Measurements from ENCODE around the gene VPREB1.
A peak's percentile ranks its signal among the peaks of the same experiment; 100 is the strongest.
"Not testable (repeated sequence)": the region's sequence is repeated elsewhere in the genome, so short reads cannot be mapped to it uniquely, and the experiment has no call there.

VPREB1 gene

GRCh38 chr22:22214819-22215329 lies 29.7 kb upstream of the VPREB1 start:
- no peak for DNase-seq

GRCh38 chr22:22215659-22216449 lies 28.7 kb upstream of the VPREB1 start:
- DNase-seq, result no peak

- DNase-seq, result no peak
Measured at GRCh38 chr22:22216450-22216959, 28.1 kb upstream of the VPREB1 start.

GRCh38 chr22:22218302-22218701 lies 26.3 kb upstream of the VPREB1 start:
- no peak for DNase-seq

- DNase-seq, result no peak
Measured at GRCh38 chr22:22219140-22219996, 25.2 kb upstream of the VPREB1 start.

GRCh38 chr22:22221043-22221442 lies 23.5 kb upstream of the VPREB1 start:
- DNase-seq, result not testable (repeated sequence)

GRCh38 chr22:22226448-22227187 lies 18.0 kb upstream of the VPREB1 start:
- DNase-seq, result no peak

- DNase-seq, result no peak
Measured at GRCh38 chr22:22228421-22228820, 16.2 kb upstream of the VPREB1 start.

- no peak for DNase-seq
Measured at GRCh38 chr22:22228921-22229320, 15.7 kb upstream of the VPREB1 start.

GRCh38 chr22:22229683-22230420 lies 14.7 kb upstream of the VPREB1 start:
- DNase-seq, result no peak

GRCh38 chr22:22230438-22230837 lies 14.1 kb upstream of the VPREB1 start:
- DNase-seq, result no peak

- no peak for DNase-seq
Measured at GRCh38 chr22:22233081-22233480, 11.5 kb upstream of the VPREB1 start.

GRCh38 chr22:22235558-22235957 lies 9.0 kb upstream of the VPREB1 start:
- peak; percentile 52 for DNase-seq

- DNase-seq, result no peak
Measured at GRCh38 chr22:22237521-22237920, 7.1 kb upstream of the VPREB1 start.

- no peak for DNase-seq
Measured at GRCh38 chr22:22239311-22239939, 5.2 kb upstream of the VPREB1 start.

GRCh38 chr22:22241554-22241898 lies 3.1 kb upstream of the VPREB1 start:
- no peak for DNase-seq

GRCh38 chr22:22242488-22242887 lies 2.1 kb upstream of the VPREB1 start:
- no peak for DNase-seq

- no peak for DNase-seq
Measured at GRCh38 chr22:22243033-22243680, 1.4 kb upstream of the VPREB1 start.

GRCh38 chr22:22245256-22245909 lies 797 bp downstream of the VPREB1 start:
- no peak for DNase-seq

- DNase-seq, result no peak
Measured at GRCh38 chr22:22245935-22246525, 1.4 kb downstream of the VPREB1 start.

All from activated CD8-positive, alpha-beta memory T cell treated with anti-CD3 and anti-CD28 coated beads, Interleukin-2, amount 50 U/mL, for 4 hours (primary cell).